GM18873 (cell line): ENCODE measurements around the gene C1orf141.
"Not testable (repeated sequence)": the region's sequence is repeated elsewhere in the genome, so short reads cannot be mapped to it uniquely, and the experiment has no call there.

Experiments used
- ATAC-seq: cut with Tn5 transposase; IDR thresholded peaks from one replicate; pipeline ENCODE4 v1.9.1; 2021; ENCODE audit warnings: mild to moderate bottlenecking, moderate library complexity, moderate number of reproducible peaks; ENCODE audit not compliant: unreplicated experiment, low FRiP score

Gene C1orf141

DNA sequence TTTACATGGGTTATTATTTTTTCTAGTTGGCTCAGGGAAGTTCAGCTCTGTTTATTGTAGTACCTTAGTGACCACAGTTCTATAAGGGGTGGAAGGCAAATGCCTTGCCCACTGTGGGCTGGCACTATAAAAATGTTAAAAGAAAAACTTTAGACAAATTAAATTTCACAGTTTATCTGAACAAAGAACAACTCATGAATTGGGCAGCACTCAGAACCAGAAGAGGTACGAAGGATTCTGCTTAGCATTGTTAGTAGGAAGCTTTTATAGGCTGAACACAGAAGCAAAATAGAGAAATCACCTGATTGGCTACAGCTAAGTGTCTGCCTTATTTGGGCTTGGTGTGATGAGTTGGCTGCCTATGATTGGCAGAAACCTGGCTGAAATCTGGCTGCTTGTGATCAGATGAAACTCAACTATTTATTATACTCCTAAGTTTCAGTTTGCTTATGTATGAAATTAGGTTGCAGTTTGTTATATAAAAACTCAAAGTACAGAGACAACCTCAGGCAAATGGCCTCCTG, 45.0 kb downstream of the C1orf141 start:
- no peak for ATAC-seq

DNA sequence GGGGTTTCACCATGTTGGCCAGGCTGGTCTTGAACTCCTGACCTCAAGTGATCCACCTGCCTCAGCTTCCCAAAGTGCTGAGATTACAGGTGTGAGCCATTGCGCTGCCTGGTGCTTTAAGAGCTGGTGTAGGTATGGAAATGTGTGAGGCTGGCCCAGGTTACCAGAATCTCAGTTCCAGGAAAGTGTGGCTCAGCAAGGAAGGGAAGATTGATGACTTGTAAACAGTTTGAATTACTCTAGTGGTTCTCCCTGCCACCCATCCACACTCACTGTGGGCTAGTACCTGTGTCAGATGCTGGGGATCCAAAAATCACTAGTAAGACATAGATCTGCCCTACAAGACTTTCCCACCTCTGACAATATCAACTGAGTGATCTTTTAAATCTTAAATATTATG, 46.3 kb downstream of the C1orf141 start:
- no peak for ATAC-seq

DNA sequence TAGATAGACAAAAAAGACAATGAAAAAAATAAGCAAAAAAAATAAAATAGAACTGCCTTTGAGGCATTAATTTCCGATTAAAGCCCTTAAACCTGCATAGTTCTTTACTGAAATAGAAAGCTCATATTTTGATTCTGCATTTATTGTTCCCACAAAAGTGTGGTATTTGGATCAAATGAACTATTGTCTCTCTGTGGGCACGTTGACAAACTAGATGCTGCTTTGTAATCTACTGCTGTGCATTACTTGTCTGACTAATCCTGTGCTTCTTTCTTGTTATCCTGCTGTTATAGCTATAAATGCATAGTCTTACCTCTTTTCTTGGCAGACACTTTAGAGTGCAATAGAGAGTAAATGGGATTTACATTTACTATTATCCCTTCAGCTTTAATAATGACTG, 49.4 kb downstream of the C1orf141 start:
- ATAC-seq: no peak

DNA sequence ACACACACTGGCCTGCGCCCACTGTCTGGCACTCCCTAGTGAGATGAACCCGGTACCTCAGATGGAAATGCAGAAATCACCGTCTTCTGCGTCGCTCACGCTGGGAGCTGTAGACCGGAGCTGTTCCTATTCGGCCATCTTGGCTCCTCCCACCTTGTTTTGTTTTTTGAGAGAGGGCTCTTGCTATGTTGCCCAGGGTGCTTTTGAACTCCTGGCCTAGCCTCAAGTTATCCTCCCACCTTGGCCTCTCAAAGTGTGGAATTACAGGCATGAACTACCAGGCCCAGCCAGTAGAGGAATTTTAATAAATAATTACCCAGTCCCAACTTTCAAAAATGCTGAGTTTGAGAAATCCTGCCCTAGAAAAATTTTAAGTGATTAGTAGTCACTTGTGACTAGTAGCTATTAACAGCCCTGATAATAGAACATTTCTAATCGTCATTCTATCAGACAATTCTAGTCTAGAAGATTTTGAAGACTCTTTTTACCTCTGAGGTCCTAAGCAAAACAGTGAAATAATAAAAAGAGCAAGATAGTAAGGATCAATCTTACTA, 49.9 kb downstream of the C1orf141 start:
- ATAC-seq: no peak

DNA sequence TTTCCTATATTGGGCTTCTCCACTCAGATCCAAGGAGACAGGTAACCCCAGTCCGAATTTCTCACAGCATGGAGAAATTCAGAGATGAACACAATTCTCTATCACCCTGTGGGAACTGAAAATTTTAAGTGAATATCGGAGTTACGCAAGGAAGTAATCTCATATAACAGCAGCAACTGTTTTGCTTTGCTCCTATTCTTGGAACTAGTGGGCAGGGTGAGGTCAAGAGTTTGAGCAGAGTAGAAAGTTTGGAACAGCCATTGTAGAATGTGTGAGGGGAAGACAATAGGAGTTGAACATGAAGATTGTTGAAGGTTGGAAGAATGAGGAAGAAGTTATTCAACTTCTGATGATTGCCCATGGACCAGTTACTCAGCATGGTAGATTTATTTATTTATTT, 56.5 kb downstream of the C1orf141 start:
- ATAC-seq: no peak

DNA sequence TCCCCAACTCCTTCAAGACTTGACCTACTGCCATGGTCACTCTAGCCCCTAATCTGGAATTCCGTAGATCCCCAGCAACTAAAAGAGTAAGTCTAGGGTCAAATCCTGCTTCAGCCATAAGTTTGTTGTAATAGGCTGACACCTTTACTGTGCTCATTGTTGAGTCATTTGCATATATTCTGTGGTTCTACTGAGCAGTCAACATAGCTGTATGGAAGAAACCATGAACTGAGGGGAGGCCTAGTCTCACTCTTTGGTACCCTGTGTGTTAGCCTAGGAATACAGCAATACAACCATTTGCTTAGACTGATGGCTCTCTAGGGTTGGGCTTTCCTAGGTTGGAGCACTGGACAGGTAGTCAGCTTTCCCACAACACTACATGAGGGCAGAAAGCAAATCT, 57.2 kb downstream of the C1orf141 start:
- ATAC-seq: no peak

DNA sequence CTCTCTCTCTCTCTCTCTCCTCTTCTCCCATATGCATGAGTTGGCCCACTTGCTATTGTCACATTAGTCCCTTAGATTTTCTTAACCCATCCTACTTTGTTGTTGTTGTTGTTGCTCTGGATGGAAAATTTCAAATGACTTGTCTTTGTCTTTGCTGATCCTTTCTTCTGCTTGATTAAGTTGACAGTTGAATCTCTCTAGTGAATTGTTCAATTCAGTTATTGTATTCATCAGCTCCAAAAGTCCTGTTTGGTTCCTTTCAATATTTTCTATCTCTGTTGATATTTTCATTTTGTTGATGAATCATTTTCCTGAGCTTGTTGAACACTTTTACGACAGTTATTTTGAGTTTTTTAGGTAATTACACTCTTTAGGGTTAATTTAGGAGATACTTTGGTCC, 62.0 kb downstream of the C1orf141 start:
- no peak for ATAC-seq

DNA sequence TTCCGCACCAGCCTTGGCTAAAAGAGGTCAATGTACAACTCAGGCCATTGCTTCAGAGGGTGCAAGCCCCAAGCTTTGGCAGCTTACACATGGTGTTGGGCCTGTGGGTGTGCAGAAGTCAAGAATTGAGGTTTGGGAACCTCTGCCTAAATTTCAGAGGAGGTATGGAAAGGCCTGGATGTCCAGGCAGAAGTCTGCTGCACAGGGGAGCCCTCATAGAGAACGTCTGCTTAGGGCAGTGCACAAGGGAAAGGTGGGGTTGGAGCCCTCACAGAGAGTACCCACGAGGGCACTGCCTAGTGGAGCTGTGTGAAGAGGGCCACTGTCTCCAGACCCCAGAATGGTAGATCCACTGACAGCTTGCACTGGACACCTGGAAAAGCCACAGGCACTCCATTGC, 67.1 kb downstream of the C1orf141 start:
- ATAC-seq: not testable (repeated sequence)

DNA sequence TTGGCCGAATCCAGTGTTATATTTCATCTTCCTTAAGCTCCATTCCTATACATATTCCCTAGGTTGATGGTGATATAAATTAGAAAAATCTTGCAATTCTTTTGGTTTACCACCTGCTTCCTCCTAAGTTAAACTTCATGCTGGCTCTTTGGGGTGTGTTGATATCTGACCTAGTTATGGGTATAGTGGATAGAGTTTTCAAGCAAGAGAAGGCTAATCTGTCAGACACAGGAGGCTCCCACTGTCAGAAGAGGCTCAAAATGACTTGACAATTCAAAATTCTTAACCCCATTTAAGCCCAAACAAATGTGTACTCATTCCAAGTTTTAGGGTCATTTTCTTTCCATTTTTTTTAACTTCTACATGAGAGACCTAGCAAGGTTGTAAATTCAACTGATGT, 72.4 kb downstream of the C1orf141 start:
- ATAC-seq: no peak

DNA sequence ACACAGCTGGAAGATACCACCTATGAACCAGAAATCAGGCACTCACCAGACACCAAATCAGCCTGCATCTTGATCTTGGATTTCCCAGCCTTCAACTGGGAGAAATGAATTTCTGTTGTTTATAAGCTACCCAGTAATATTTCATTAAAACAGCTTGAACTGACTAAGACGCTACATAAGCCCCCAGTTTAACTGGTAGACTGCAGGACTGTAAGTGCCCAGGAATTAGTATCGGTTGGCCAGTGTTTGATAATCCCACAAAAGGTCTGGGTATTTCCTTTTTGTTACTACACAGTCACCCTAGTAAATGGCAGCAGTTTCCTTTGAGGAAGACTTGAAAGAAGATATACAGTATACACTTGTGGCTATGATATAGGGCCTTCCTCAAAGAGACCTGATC, 73.5 kb downstream of the C1orf141 start:
- no peak for ATAC-seq

DNA sequence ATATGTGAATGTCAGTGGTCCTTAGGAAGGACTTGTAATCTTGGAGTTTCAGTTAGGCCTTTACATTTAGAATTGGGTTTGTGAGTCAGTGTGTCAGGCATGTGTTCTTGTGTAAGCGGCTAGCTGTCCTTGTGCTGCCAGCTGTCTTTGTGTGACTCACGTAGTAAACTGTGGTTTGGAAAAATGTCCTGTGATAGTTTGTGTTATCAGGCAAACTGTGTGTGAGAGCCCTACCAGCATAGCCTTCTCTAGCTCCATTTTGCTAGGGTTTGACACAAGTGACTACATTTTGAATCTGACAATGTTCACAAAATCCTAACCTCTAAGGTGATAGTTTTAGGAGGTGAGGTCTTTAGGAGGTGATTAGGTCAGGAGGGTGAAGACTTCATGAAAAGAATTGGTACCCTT, 74.0 kb downstream of the C1orf141 start:
- no peak for ATAC-seq

DNA sequence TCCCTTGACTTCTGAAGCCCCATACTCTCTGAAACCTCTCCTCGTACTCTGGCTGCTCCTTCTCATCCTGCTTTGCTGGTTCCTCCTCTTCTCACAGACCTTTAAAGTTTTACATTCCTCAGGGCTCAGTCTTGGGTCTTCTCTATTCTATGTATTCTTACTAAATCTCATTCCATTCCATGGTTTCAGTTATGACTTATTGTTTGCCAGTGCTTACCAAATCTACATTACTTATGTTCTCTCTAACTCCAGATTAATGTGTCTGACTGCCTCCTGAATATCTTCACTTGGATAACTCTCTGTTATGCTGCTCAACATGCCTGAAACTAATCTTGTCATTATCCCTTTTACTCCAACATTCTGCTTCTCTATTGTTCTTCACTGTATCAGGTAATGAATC, 75.4 kb downstream of the C1orf141 start:
- no peak for ATAC-seq

DNA sequence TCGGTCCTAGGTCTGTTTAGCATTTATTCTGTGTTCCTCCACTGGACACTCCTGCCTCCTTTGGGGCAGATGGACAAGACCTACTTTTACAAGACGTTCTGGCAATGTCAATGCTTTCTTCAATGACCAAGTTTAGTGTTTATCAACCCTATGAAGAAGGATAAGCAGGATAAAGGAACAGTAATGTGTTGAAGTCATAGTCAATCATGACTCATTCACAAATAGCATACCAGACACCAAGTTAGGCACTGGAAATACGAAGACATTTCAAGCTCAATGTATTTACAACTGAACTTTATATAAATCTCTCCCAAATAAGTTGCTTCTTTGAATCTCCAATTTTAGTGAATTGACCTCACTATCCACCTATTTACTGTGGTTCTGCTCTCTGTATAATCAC, 76.0 kb downstream of the C1orf141 start:
- no peak for ATAC-seq

DNA sequence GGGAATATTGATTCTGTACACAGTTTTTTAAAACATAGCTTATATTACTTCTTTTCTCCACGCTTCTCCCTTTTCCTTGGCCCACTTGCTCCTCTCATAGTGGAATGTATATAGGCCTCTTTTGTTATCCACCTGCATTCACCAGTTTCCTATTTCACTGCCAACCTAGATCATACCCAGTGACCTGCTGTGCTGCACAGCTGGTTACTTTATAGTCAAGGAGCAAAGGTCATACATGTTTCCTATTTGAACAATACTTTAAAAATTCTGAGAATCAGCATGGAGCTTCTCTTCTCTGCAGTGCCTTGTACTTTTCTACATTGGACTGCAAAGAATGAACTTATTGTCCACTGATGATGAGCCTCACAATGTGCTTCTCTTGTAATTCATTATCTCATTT, 76.5 kb downstream of the C1orf141 start:
- no peak for ATAC-seq

DNA sequence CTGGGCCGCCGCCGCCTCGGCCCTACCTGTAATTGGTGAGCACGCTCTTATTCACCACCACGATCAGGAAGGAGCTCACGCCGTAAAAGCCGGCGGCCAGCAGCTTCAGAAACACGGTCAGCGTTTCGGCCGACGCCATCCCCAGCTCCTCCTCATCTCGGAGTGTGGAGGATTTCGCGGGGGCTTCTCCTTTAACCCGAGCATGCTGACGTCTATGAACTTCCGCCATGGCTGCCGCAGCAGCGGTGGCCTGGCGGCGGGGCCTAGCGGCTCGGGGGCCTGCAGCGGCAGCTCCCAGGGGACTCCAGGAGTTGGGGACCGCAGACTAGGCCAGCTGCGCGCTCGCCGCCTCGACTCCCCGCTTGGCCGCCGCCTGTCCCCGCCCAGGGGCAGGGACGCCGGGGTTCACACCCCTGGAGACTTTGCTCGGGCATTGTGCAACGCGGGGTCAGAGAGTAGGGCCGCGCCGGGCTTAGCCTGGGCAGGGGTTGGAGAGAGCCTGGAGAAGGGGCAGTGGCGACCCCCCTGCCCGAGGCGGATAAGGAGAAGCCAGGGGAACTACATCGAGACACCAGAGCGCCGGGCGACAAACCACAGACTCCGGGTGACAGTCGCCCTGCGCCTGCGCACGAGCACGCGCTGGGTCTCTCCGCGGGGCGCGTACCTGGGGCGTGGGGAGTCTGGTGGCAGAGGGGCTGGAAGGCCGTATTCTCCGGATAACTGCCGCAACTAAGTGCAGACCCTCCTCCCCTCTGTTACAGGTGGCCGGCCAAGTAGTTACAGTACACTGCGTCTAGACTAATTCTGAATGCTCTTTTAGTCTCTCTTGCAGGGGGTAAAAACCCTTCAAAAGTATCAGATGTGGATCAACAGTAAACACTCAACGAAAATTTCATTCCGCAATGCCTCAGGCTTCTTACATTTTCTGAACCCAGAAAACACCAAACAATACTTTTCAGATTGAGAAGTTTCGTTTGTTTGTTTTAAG, 80.7 kb downstream of the C1orf141 start, which contains the start of gene SLC35D1:
Gene SLC35D1 (minus strand): TSS at position 364 of the 988 bp plus-strand sequence. CDS start 135 bp downstream, at position 229.
- peak; percentile 65 for ATAC-seq

DNA sequence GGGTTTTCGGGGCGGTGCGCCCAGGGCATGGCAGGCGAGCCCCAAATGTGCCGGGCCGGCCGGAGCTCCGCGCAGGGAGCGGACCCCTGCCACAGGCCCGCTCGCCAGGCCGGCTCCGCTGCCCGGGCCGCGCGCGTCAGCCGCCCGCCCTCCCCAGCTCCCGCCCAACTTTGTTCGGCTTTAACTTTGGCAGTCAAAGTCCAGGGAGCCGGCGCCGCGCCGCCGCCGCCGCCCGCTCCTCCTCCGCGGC, 81.3 kb downstream of the C1orf141 start:
- ATAC-seq: peak; percentile 27

DNA sequence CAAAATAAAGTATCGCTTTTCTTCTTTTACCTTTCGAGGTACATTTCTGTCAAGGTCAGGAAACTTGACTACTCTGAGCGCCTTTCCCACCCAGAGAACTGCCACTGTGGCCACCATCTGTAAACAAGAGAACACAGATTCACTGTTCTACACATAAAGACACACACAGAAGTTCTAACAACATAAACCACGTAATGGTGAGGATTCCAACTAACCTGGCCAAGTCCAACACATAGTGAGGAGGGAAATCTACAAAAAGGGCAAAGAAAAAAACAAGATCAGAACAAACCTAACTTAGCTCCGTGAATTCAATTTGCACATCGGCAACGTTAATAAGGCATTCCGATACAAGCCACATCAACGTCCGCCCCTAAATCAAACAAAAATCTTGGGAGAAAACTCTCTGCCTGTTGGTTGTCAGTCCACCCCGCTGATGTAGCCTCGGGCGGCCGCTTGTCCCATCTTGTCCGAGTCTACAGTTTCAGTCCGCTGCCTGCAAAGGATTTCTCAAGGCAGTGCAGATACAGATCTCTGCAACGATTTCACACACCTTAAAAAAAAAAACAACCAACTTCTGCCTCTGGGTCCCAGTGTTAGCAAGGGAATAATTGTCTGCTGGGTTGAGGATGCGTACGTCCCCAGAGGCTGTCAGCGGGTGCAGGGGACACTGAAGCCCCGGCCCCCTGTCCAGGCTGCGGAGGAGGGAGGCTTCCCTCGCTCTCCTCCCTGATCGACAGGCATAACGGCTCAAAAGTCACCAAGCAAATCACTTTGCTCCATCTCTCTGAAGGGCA, 81.8 kb downstream of the C1orf141 start:
- peak; percentile 22 for ATAC-seq

DNA sequence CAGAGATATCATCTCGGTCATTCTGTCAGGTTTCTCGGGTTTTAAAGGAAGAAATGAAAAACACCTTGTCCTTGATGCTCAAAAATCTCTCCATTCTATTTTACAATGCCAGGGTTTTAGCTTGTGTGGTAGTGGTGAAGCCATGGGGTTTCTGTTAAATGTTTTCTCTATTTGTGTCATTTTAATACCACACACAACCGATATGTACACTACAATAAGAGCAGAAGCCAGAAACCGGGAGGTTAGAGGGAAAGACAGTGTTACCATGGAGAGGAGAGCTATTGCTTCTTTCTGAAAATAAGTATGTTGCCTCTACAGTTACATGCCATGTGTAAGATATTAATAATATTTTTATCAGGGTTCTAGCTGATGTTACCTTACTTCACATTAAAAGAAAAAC, 83.6 kb downstream of the C1orf141 start:
- ATAC-seq: no peak

DNA sequence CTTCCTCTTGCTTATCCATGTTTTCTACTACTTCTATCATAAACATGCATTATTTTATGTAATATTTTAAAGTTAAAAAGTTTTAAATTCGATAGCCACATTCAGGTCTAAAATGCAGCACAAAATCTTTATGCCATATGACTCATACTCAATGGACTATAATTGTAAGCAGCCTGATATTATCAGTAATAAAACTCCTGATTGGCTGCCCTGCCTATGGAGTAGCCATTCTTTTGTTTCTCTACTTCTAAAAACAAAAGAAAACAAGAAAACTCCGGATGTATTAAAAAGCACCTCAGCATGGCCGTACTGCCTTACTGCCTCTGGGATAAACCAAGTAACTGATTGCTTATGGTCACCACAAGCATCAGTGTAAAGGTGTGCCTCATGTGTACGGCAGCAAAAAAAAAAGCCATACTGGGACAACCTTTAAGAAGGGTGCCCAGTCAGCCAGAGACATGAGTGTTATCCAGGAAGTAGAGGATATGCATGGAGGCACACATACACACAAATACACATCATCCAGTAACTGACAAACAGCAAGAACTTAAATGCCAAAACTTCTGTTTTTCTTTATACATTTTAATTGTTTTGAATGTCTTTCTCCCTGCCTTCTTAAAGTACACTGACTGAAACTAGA, 90.0 kb downstream of the C1orf141 start:
- ATAC-seq: no peak

DNA sequence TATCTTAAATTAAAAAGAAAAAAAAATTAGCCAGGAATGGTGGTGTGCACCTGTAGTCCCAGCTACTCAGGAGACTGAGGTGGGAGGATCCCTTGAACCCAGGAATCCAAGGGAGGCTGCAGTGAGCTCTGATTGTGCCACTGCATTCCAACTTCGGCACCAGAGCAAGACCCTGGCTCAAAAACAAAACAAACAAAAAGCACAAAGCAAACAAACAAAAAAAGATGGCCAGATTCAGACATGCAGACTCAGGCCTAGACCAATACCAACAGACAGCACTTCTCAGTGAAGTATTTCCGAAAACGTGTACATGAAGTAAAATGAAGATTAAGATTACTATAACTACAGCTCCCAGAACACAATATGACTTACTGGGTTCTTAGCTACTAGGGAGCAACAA, 91.4 kb downstream of the C1orf141 start:
- no peak for ATAC-seq
